Testis (tissue), 2 donors: ENCODE results near the gene MNT.

Experiments used
- CTCF ChIP-seq, 3 experiments: fragments of 450-650 bp in 2 of 3; fragments of 200-600 bp in 1 of 3; sonication (generic) in 1 of 3; IDR thresholded peaks; one replicate each; pipeline ENCODE4 v1.5.1; 2016 to 2019; ENCODE audit warnings: antibody characterized with exemption in 3 of 3, mild to moderate bottlenecking in 2 of 3, moderate library complexity in 1 of 3
- POLR2A ChIP-seq: fragments of 450-650 bp; IDR thresholded peaks from one replicate; pipeline ENCODE4 v1.6.1; 2017; ENCODE audit warnings: antibody characterized with exemption, mild to moderate bottlenecking, moderate library complexity

- no peak for TF ChIP-seq POLR2A
- no peak for TF ChIP-seq CTCF (IDR thresholded peaks at IDR 0.05)
These were observed 16.3 kb downstream of the MNT start for GRCh38 chr17:2384439-2385127.
